GM23248 (cell line): Measurements from ENCODE around the gene COL9A3.

Source experiments
- EZH2 ChIP-seq: fragments of 200-600 bp; sonication (generic); IDR thresholded peaks from 2 replicates; pipeline ENCODE4 v1.6.1; 2018; ENCODE audit warnings: antibody characterized with exemption, mild to moderate bottlenecking; ENCODE audit not compliant: insufficient read depth, poor library complexity, severe bottlenecking
- EZH2phosphoT487 ChIP-seq: fragments of 200-600 bp; sonication (generic); IDR thresholded peaks from 2 replicates; pipeline ENCODE4 v1.6.1; 2018; ENCODE audit warnings: antibody characterized with exemption, moderate library complexity, mild to moderate bottlenecking, low read depth; ENCODE audit not compliant: insufficient read depth

- no peak for TF ChIP-seq EZH2phosphoT487
- no peak for TF ChIP-seq EZH2
Measured at GRCh38 chr20:62821726-62822210, 4.9 kb downstream of the COL9A3 start.
